HEK293T (cell line): ENCODE results near the gene SYNCRIP.
"Not testable (repeated sequence)": the region's sequence is repeated elsewhere in the genome, so short reads cannot be mapped to it uniquely, and the experiment has no call there.

Experiments used
- CTCF ChIA-PET: fragments of 350-600 bp; formaldehyde crosslinking; extraction: SDS; loops from one replicate; lab custom pipeline; 2021; ENCODE audit warnings: antibody characterized with exemption, inconsistent platforms; lab: Yijun Ruan, JAX
- POLR2A ChIA-PET: fragments of 350-600 bp; formaldehyde crosslinking; extraction: SDS; loops from one replicate; lab custom pipeline; 2020; ENCODE audit warnings: antibody characterized with exemption, inconsistent platforms; lab: Yijun Ruan, JAX
- DNase-seq: peaks from one replicate; pipeline ENCODE4 v3.0.0; 2012; ENCODE audit warnings: mixed read lengths; ENCODE audit errors: extremely low spot score
- ARNT ChIP-seq: fragments of 450-650 bp; IDR thresholded peaks from 2 replicates; pipeline ENCODE4 v1.6.1; 2017; ENCODE audit warnings: mild to moderate bottlenecking
- BHLHE40 ChIP-seq: fragments of 450-650 bp; IDR thresholded peaks from 2 replicates; pipeline ENCODE4 v1.6.1; 2016; ENCODE audit warnings: mild to moderate bottlenecking, moderate library complexity, borderline replicate concordance
- CTBP1 ChIP-seq: fragments of 450-650 bp; IDR thresholded peaks from 2 replicates; pipeline ENCODE4 v1.6.1; 2016; ENCODE audit warnings: borderline replicate concordance
- ELF4 ChIP-seq: fragments of 450-650 bp; IDR thresholded peaks from 2 replicates; pipeline ENCODE4 v1.6.1; 2017; ENCODE audit warnings: antibody characterized with exemption
- FOXA1 ChIP-seq: fragments of 450-650 bp; IDR thresholded peaks from 2 replicates; pipeline ENCODE4 v1.6.1; 2016; ENCODE audit warnings: mild to moderate bottlenecking
- FOXK2 ChIP-seq: fragments of 450-650 bp; IDR thresholded peaks from 2 replicates; pipeline ENCODE4 v1.6.1; 2016; ENCODE audit warnings: mild to moderate bottlenecking
- FOXM1 ChIP-seq: fragments of 450-650 bp; IDR thresholded peaks from 2 replicates; pipeline ENCODE4 v1.6.1; 2017; ENCODE audit warnings: mild to moderate bottlenecking, borderline replicate concordance
- HDGF ChIP-seq: fragments of 450-650 bp; IDR thresholded peaks from 2 replicates; pipeline ENCODE4 v1.6.1; 2017; ENCODE audit warnings: antibody characterized with exemption, borderline replicate concordance
- L3MBTL2 ChIP-seq: fragments of 450-650 bp; conservative IDR thresholded peaks from 2 replicates; pipeline ENCODE4 v1.6.1; 2016; ENCODE audit warnings: mild to moderate bottlenecking
- LEF1 ChIP-seq: fragments of 450-650 bp; IDR thresholded peaks from 2 replicates; pipeline ENCODE4 v1.6.1; 2017; ENCODE audit warnings: mild to moderate bottlenecking, borderline replicate concordance
- NFRKB ChIP-seq: fragments of 450-650 bp; IDR thresholded peaks from 2 replicates; pipeline ENCODE4 v1.6.1; 2016; ENCODE audit warnings: mild to moderate bottlenecking, moderate library complexity
- PKNOX1 ChIP-seq: fragments of 450-650 bp; IDR thresholded peaks from 2 replicates; pipeline ENCODE4 v1.6.1; 2016
- SP1 ChIP-seq: fragments of 450-650 bp; IDR thresholded peaks from 2 replicates; pipeline ENCODE4 v1.6.1; 2017
- SUZ12 ChIP-seq: fragments of 450-650 bp; IDR thresholded peaks from 2 replicates; pipeline ENCODE4 v1.6.1; 2016; ENCODE audit warnings: mild to moderate bottlenecking
- TARDBP ChIP-seq: fragments of 450-650 bp; IDR thresholded peaks from 2 replicates; pipeline ENCODE4 v1.6.1; 2016
- ZNF384 ChIP-seq: fragments of 450-650 bp; IDR thresholded peaks from 2 replicates; pipeline ENCODE4 v1.6.1; 2016

SYNCRIP gene

GRCh38 chr6:85640821-85641220 lies 1.9 kb downstream of the SYNCRIP start:
- TF ChIP-seq SUZ12 (no peak), LEF1 (no peak), BHLHE40 (no peak), ARNT (no peak), ELF4 (no peak), FOXM1 (no peak), NFRKB (no peak), HDGF (no peak), ZNF384 (no peak), FOXK2 (no peak), FOXA1 (no peak), PKNOX1 (no peak), TARDBP (no peak), CTBP1 (no peak), L3MBTL2 (no peak), SP1 (no peak)
- POLR2A ChIA-PET: interaction anchor here (1.0 to 4.6 kb wide), 4 partner anchors 11 to 37 kb away, joined by 3 to 50 read pairs (median 3); no protein-coding TSS in a partner anchor
- no peak for DNase-seq
- CTCF ChIA-PET: interaction anchor here (3.2 kb wide), 1 partner anchor 38 kb away, joined by 11 read pairs; no protein-coding TSS in a partner anchor

GRCh38 chr6:85637579-85637978 lies 5.1 kb downstream of the SYNCRIP start:
- DNase-seq: no peak
- ChIA-PET POLR2A (interaction anchor here (4.6 kb wide), 1 partner anchor 40 kb away, joined by 50 read pairs; no protein-coding TSS in a partner anchor), CTCF (no interaction called here)
- TF ChIP-seq NFRKB (no peak), LEF1 (no peak), ZNF384 (no peak), CTBP1 (no peak), PKNOX1 (no peak), ELF4 (no peak)

GRCh38 chr6:85632164-85632942 lies 10.3 kb downstream of the SYNCRIP start:
- DNase-seq: no peak
- ChIA-PET CTCF (no interaction called here), POLR2A (interaction anchor here (1.8 kb wide), 1 partner anchor 10 kb away, joined by 7 read pairs; the partner anchor contains the start of gene SYNCRIP)
- TF ChIP-seq LEF1: no peak
- TF ChIP-seq NFRKB: no peak
- TF ChIP-seq FOXM1: no peak
- TF ChIP-seq SP1: no peak
- no peak for TF ChIP-seq FOXA1
- no peak for TF ChIP-seq ELF4
- TF ChIP-seq PKNOX1: no peak

GRCh38 chr6:85631117-85631516 lies 11.6 kb downstream of the SYNCRIP start:
- DNase-seq, CTCF ChIA-PET: not testable (repeated sequence)
- POLR2A ChIA-PET: interaction anchor here (1.8 kb wide), 1 partner anchor 12 kb away, joined by 7 read pairs; the partner anchor contains the start of gene SYNCRIP

GRCh38 chr6:85628353-85628752 lies 14.3 kb downstream of the SYNCRIP start:
- CTCF ChIA-PET: no interaction called here
- POLR2A ChIA-PET: no interaction called here

GRCh38 chr6:85620308-85620707 lies 22.4 kb downstream of the SYNCRIP start:
- ChIA-PET CTCF (no interaction called here), POLR2A (no interaction called here)
- no peak for TF ChIP-seq CTBP1
- no peak for DNase-seq

More at GRCh38 chr6:85628353-85628752, 14.3 kb downstream of the SYNCRIP start:
- no peak for TF ChIP-seq LEF1
- TF ChIP-seq BHLHE40: no peak
- no peak for TF ChIP-seq FOXK2
- no peak for TF ChIP-seq NFRKB
- TF ChIP-seq SUZ12: no peak
- TF ChIP-seq HDGF: no peak
- TF ChIP-seq L3MBTL2: no peak
- no peak for TF ChIP-seq ARNT
- TF ChIP-seq CTBP1: no peak
- DNase-seq: no peak

GRCh38 chr6:85614780-85615179 lies 27.9 kb downstream of the SYNCRIP start:
- ChIA-PET CTCF (no interaction called here), POLR2A (no interaction called here)
- TF ChIP-seq LEF1 (no peak), PKNOX1 (no peak), NFRKB (no peak), HDGF (no peak), ELF4 (no peak), ZNF384 (no peak), ARNT (no peak), TARDBP (no peak), L3MBTL2 (no peak), BHLHE40 (no peak), CTBP1 (no peak), FOXM1 (no peak), SP1 (no peak), FOXK2 (no peak), FOXA1 (no peak), SUZ12 (no peak)

More at GRCh38 chr6:85614780-85615179, 27.9 kb downstream of the SYNCRIP start:
- no peak for DNase-seq
